Measurements from ENCODE around the gene ARHGAP30.
"Not testable (repeated sequence)": the region's sequence is repeated elsewhere in the genome, so short reads cannot be mapped to it uniquely, and the experiment has no call there.

ARHGAP30 gene

GRCh38 chr1:161070761-161071160 is 1.1 kb upstream of the ARHGAP30 start:
- DNase-seq (ENCODE audit: low read depth in 1 of 2, low spot score in 1 of 2) = no peak

DNA sequence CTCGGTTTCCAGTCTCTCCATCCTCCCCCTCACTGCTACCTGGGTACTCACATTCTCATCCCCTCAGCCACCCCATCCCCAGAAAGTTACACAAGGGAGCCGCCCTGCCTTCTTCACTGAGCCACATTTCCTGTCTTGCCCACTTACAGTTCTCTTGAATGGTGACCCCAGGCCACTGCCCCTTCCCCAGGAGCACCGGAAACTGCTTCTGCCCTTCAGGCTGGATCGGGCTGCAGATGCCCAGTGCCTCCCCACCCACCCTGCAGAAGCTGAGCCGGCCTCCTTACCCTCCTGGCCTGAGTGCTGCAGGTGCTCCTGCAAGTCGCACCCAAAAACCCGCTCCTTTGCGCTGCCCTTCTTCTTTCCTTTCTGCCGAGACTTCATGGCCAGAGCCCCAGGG is 450 bp downstream of the ARHGAP30 start:
- DNase-seq (ENCODE audit: low read depth in 1 of 2, low spot score in 1 of 2) = no peak

- peak; percentile 40 to 66 for DNase-seq (ENCODE audit: low read depth in 1 of 2, low spot score in 1 of 2)
Observed at GRCh38 chr1:161068306-161069234, 1.1 kb downstream of the ARHGAP30 start.

- DNase-seq (ENCODE audit: low read depth in 1 of 2, low spot score in 1 of 2) = no peak
Observed at GRCh38 chr1:161066694-161067093, 3.0 kb downstream of the ARHGAP30 start.

DNA sequence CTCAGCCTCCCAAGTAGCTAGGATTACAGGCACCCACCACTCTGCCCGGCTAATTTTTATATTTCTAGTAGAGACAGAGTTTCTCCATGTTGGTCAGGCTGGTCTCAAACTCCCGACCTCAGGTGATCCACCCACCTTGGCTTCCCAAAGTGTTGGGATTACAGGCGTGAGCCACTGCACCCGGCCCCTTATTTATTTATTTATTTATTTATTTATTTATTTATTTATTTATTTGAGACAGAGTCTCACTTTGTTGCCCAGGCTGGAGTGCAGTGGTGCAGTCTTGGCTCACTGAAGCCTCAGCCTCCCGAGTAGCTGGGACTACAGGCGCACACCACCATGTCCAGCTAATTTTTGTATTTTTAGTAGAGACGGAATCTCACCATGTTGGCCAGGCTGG is 4.0 kb downstream of the ARHGAP30 start:
- not testable (repeated sequence) for DNase-seq (ENCODE audit: low read depth in 1 of 2, low spot score in 1 of 2)

- DNase-seq (ENCODE audit: low read depth in 1 of 2, low spot score in 1 of 2) = not testable (repeated sequence)
Observed at GRCh38 chr1:161063936-161064335, 5.8 kb downstream of the ARHGAP30 start.

GRCh38 chr1:161061419-161061818 is 8.3 kb downstream of the ARHGAP30 start:
- no peak for DNase-seq (ENCODE audit: low read depth in 1 of 2, low spot score in 1 of 2)

- no peak for DNase-seq (ENCODE audit: low read depth in 1 of 2, low spot score in 1 of 2)
Observed at GRCh38 chr1:161059293-161059692, 10.4 kb downstream of the ARHGAP30 start.

GRCh38 chr1:161054805-161055204 is 14.9 kb downstream of the ARHGAP30 start:
- DNase-seq (ENCODE audit: low read depth in 1 of 2, low spot score in 1 of 2) = no peak

GRCh38 chr1:161054232-161054631 is 15.5 kb downstream of the ARHGAP30 start:
- no peak for DNase-seq (ENCODE audit: low read depth in 1 of 2, low spot score in 1 of 2)

DNA sequence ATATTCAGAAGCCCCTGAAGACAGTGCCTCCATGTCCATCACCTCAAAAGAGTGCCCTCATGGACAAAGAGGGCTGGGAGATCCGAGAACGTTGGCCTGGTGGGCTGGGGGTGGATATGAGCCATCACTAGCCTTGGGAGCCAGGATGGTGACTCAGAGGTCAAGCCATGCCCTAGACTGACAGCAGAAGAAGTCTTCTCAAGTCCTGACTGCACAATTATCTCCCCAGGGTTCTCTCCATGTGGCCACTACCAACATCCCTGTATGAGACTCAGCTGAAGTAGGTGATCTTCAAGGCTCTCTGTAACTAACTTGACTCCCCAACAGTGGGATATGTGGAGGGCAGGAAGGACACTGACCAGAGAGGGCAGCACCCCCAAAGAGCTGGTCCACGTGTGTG is 16.8 kb downstream of the ARHGAP30 start:
- no peak for DNase-seq (ENCODE audit: low read depth in 1 of 2, low spot score in 1 of 2)

- no peak for DNase-seq (ENCODE audit: low read depth in 1 of 2, low spot score in 1 of 2)
Observed at GRCh38 chr1:161051219-161051618, 18.5 kb downstream of the ARHGAP30 start.

DNA sequence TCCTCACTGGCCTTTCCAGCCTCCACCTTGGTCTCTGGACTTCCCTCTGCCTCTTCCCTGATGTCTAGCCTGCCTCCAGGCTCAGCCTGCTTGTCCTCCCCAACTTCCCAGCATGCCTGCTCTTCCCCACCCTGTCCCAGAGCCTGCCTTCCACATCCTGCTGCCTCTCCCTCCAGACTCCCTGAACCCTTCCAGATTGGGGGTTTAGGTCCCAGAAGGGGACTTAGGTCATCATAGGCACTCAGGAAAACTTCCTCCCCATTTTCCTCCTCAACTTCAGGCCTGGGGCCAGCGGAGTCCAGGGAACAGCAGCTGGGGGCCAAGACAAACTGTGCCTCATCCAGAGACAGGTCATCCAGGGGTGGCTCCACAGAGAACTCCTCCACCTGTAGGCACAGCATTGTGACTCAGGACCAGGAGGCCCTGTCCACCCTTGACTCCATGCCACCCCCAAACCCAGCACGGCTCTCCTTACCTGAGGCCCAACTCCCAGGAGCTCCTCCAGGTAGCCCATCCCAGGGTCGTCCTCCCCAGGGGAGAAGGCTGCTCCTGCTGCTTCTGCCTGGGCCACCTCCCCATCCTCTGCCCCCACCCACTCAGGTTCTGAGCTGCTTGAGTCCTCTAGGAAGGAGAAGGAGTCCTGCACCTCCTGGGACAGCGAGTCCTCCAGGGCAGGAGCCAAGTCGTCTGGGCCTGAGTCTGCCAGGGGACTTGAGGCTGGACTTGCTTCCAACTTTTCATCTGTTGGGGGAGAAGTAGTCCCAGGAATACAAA is 20.6 kb downstream of the ARHGAP30 start:
- no peak for DNase-seq (ENCODE audit: low read depth in 1 of 2, low spot score in 1 of 2)

GRCh38 chr1:161047436-161048420 is 22.0 kb downstream of the ARHGAP30 start:
- DNase-seq (ENCODE audit: low read depth in 1 of 2, low spot score in 1 of 2) = no peak

- DNase-seq (ENCODE audit: low read depth in 1 of 2, low spot score in 1 of 2) = no peak
Observed at GRCh38 chr1:161046605-161047228, 23.0 kb downstream of the ARHGAP30 start.

GRCh38 chr1:161045736-161046604 is 23.7 kb downstream of the ARHGAP30 start, which contains the start of gene USF1:
Gene USF1 (minus strand): TSS chr1:161045977. CDS start chr1:161043275, 2,702 bp downstream.
- DNase-seq (ENCODE audit: low read depth in 1 of 2, low spot score in 1 of 2) = peak; percentile 87 to 89

- DNase-seq (ENCODE audit: low read depth in 1 of 2, low spot score in 1 of 2) = peak in 1 of 2 donors; percentile 43
Observed at GRCh38 chr1:161044908-161045735, 24.6 kb downstream of the ARHGAP30 start.

- DNase-seq (ENCODE audit: low read depth in 1 of 2, low spot score in 1 of 2) = no peak
Observed at GRCh38 chr1:161044535-161044907, 25.2 kb downstream of the ARHGAP30 start.

Data from activated CD4-positive, alpha-beta T cell treated with anti-CD3 and anti-CD28 coated beads, Interleukin-2, amount 50 U/mL, for 24 hours (primary cell).